Kidney capillary endothelial cell (primary cell): ENCODE measurements around the gene GKN2.
A peak's percentile ranks its signal among the peaks of the same experiment; 100 is the strongest.
"Not testable (repeated sequence)": the region's sequence is repeated elsewhere in the genome, so short reads cannot be mapped to it uniquely, and the experiment has no call there.

Experiments used
- DNase-seq: peaks from one replicate; pipeline ENCODE4 v3.0.0-alpha.2; 2018; ENCODE audit warnings: low spot score

GKN2 gene

DNA sequence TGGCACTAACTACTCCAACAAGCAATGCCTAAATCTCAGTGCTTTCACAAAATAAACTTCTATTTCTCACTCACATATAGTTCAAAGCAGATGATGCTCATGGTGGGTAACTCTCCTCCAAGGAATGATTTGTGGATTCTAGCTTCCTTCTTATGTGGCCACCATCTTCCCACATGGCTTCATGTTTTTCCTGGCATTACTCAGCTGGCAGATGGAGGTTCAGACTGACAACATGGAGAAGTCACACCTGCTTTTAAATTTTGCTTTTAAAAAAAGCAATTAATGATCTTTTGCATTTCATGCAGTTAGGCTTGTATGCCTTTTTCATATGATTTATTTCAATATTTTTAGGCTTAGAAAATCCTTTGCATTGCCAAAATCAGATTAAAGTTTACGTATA, 6.3 kb upstream of the GKN2 start:
- no peak for DNase-seq

DNA sequence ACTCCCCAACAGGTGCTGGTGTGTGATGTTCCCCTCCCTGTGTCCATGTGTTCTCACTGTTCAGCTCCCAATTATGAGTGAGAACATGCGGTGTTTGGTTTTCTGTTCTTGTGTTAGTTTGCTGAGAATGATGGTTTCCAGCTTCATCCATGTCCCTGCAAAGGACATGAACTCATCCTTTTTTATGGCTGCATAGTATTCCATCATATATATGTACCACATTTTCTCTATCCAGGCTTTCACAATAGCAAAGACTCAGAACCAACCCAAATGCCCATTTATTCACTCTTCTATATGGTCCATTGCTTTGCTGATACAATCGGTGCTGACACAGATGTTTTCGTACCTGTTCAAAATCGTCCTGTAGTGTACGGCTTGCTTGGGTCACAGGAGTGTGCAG, 2.7 kb upstream of the GKN2 start:
- not testable (repeated sequence) for DNase-seq

DNA sequence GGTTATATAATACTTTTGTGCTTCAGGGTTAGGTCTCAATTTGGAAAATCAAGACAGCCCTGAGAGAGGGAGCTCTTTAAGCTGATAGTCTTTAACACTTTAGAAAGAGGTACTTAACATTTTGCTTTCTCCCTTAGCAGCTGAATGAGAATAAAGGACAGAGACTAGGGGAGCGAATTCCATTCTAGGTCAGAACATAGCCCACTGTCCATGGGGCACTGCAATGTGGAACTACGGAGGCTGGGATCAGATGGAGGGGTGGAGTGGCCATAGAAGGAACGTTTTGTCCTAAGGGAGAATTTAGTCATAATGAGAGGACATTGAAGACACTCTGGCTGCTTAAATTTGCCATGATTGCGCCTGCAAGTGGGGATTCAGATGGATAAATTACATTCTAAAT, 794 bp downstream of the GKN2 start:
- no peak for DNase-seq

DNA sequence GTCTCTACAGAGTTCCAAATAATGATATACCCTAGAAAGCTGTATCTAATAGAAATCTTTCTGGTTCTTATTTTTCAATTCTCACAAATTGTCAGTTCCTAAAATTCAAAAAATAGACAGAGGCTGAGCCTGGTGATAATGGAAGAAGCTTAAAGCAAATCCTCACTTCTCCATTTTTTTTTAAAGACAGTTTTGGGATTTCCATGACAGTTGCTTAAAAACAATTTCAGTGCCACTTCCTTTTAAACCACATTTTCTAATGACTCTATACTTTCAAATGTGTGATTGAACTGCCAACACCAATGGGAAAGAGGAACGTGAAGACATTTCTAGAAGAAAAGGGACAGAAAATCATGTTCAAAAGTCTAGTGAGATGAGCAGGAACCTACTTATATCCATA, 4.0 kb downstream of the GKN2 start:
- DNase-seq, result no peak

GRCh38 chr2:68946117-68946516, 6.6 kb downstream of the GKN2 start:
- DNase-seq, result no peak

DNA sequence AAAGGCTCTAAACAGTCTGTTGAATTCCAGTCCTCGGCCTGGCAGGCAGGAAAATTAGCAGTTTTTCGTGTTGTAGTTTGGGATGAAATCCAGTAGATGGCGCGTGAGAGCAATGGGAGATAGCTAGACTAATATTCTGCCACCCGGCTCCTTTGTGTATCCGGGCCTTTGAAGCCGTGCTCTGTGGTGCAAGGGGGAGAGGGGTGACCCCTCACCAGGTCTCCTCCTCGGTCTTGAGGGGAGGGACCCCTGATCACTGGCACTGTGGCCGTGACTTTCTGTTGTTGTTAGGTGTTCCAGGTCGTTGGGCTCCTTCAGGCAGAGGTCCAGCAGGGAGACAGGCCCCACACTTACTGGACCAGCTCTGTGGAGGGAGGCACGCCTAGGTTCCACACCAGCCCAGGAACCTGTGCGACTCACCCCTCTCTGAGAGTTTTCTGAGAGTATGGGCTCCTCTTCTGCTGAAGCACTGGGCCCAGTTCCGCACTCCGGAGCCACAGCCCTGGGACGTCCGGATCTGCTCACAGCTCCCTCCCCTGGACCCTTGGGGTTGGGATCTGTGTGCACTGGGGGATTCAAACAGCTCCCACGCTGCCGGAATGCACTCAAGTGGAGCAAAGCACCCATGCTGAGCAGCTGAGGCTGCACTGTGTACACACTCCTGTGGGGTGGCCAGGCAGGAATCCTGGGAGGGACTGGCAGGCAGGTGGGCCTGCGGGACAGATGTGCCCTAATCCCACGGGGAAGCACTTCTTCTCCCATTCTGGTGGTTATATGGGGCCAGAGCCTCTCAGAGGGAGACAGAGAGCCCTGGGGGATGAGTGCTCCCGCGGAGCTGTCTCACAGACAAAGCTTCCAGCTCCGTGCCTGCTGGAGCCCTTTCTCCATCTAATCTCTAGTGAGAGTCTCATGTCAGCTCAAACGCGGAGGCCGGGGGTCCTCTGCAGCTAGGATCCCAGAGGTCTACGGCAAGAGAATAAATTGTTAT, 8.8 kb downstream of the GKN2 start:
- peak; percentile 59 for DNase-seq

DNA sequence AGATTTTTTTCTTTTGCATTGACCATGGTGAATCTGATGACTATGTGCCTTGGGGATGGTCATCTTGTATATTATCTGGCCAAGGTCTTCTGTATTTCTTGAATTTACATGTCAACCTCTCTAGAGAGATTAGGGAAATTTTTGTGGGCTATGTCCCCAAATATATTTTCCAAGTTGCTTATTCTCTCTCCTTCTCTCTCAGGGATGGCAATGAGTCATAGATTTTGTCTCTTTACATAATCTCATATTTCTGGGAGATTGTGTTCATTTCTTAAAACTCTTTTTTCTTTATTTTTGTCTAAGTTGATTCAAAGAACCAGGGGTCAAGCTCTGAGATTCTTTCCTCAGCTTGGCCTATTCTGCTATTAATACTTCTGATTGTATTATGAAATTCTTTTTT, 9.9 kb downstream of the GKN2 start:
- no peak for DNase-seq

DNA sequence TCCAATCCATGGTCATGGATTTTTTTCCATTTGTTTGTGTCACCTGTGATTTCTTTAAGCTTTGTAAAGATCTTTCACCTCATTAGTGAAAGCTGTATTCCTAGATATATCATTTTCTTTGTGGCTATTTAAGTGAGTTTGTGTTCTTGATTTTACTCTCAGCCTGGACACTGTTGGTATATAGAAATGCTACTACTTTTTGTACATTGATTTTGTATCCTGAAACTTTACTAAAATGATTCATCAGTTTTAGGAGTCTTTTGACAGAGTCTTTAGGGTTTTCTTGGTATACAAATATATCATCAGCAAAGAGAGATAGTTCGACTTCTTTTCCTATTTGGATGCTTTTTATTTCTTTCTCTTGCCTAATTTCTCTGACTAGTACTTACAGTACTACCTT, 12.3 kb downstream of the GKN2 start:
- no peak for DNase-seq

GRCh38 chr2:68939962-68940361, 12.7 kb downstream of the GKN2 start:
- no peak for DNase-seq

- no peak for DNase-seq
Measured at GRCh38 chr2:68938938-68939337, 13.8 kb downstream of the GKN2 start.

DNA sequence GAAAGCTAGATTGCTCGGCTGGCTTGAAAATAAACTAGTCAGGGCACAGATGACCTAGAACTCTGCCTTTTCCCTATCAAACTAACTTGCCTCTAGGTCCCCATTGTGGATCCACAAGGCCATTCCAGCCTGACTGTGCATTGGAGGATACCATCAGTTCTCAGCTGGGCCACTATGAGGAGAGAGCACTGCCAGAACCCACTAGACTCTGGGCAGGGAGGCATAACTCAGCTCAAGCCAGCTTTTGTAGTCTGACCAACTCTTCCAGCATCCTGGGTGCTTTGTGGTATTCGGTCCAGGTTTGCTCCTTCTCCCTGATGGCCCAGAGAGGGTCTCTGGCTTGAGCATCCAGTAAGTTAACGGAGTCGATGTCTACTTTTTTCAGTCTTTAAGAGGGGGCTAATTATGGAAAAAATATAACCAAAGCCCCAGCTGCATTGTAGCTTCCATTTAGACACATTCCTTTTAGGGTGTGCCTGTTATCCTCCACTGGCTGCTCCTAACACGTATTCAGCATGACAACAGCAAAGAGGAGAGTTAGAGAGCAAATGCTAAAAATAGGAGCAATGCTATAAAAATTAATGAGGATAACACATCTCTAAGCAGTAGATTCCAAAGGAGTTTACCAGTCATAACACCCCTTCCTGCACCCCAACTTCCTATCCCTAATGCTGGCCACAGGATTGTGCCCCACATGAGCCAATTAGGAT, 15.2 kb downstream of the GKN2 start:
- no peak for DNase-seq

DNA sequence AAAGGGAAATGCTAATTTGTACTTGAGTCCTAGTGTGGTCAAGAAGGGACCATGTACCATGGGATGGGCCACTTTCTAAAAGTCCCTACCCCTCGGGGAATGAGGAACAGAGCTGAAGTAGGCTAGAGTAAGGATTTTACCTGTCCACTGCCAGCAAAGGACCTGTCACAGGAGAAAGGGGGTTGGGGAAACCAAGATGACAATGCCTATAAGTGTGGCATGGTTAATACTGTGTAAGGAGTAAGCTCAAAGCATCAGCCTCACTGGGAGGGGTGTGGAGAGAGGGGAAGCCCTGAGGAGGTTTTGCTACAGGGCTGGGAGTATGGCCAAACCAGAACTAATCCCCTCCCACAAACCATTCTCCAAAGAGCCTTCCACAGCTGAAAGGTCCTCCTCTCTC, 15.8 kb downstream of the GKN2 start:
- no peak for DNase-seq

DNA sequence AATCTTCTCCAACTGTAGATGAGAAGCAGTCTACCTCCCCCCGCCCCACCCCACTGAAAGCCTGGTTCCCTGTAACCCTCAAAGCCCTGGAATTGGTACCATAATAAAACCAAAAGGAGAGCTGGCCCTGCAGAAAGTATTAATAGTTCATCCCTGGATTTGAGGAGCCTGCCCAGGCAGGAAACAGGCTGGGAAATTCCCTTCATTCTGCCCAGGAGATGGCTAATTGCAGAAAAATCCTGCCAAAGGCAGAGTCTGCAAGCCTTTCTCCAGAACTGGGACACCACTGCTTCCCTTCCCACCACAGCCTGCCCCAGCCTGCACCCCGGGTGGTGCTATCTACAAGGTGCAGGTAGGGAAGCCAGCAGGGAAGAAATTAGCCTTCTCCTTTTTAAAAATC, 16.3 kb downstream of the GKN2 start:
- no peak for DNase-seq

DNA sequence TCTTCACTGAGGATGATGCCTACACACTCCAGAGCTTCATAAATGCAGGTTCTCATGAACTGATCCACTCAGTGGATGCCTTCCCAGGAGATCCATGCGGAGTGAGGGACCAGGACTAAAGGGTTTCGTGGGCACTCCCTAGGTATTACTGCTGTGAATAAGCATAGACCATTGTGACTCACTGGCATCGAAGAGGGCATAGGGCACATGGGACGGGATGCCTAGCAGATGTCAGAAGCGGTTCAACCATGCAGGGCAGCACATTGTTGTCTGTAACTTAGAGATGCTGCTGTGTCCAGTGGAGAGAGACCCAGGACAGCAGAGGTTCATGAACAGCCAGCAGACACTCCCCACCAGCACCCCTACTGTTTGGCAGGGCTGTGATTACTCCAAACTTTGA, 17.2 kb downstream of the GKN2 start:
- no peak for DNase-seq

- no peak for DNase-seq
Measured at GRCh38 chr2:68934021-68934420, 18.7 kb downstream of the GKN2 start.

- no peak for DNase-seq
Measured at GRCh38 chr2:68932402-68932801, 20.3 kb downstream of the GKN2 start.

DNA sequence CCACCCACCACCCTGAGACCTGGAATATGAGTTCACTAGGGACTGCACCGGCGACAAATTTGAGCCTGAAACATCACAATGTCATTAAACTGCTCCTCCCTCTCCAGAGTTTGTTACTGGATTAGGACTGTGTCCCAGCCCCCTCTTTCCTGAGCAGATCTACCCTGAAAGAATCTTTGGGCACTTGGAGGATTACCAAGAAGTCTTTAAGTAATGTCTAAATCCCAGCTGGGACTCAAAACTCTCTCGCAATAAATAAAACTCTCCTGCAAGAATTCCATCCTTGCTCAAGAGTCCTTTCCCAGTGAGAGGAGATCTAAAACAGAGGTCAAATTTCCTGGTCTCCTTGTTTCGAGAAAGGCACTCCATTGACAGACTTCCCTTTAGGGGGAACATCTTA, 20.9 kb downstream of the GKN2 start:
- no peak for DNase-seq

DNA sequence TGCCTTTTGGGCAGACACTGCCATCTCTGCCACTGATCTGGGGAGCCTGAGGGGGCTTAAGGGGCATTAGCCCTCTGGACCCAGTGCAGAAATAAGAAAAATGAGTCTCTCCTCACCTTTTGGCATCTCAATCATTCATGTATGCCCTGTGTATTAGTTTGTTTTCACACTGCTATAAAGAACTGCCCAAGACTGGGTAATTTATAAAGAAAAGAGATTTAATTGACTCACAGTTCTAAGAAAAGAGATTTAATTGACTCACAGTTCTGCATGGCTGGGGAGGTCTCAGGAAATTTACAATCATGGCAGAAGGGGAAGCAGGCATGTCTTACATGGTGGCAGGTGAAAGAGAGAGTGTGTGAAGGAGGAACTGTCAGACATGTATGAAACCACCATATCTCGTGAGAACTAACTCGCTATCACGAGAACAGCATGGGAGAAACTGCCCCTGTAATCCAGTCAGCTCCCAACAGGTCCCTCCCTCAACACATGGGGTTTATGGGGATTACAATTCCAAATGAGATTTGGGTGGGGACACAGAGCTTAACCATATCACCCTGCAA, 21.5 kb downstream of the GKN2 start:
- DNase-seq, result no peak

DNA sequence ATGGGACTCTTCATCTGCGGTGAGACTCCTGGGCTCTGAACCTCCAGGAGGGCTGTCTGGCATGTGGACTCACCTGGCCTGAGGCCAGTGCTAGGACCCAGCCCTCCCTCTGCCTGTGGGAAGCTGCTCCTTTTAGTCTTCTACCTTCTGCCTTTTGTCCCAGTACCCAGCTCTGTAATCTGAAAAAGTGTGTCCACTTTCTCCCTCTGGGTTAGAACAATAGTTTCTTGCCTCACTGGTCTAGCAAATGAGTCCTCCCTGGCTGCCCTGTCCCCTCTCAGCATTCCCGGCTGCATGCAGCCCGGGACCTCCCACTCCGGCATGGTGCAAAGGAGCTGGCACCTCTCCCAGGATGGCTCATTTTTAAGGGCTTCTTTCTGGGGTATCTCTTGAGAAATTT, 25.9 kb downstream of the GKN2 start:
- DNase-seq, result no peak

DNA sequence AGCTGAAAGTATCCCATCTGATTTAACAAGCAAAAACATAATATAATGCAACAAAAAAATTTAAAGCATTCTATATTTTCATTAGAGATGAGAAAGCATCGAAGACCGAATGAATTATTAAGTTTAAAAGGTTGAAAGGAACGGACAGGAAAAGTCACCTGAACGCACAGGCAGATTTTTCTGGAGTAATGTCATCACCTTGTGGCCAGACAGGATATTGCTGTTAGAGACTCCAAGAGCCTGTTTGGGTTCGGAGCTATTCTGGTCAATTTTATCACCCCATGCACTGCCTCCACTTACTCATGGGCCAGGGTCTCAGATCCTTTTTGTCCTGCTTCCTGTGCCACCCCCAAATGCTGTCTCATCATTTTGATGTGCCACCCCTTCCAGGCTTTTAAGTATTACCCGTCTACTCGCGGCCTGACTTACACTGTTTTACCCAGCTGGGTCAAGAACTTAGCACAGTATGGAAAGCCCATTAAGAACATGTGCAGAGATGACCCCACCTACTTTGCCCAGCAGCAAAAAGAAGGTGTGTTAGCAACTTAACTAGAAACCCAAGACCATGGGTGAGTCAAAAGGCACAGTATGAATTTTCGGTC, 27.3 kb downstream of the GKN2 start:
- peak; percentile 49 for DNase-seq

GRCh38 chr2:68921646-68922045, 31.0 kb downstream of the GKN2 start:
- no peak for DNase-seq

- DNase-seq, result no peak
Measured at GRCh38 chr2:68920481-68921170, 32.1 kb downstream of the GKN2 start.
